Activated CD8-positive, alpha-beta memory T cell treated with anti-CD3 and anti-CD28 coated beads, Interleukin-2, amount 10 ng/mL, durations not matched to agents 7 days and 5 days (primary cell): ENCODE data around the gene TNIP2. TPM values are rescaled to one million over a fixed set of nuclear protein-coding genes. Genes with fewer than 3 reads are reported as not detected.
"Not testable (repeated sequence)": the region's sequence is repeated elsewhere in the genome, so short reads cannot be mapped to it uniquely, and the experiment has no call there.

Source experiments
- ATAC-seq: fragments of 150-1000 bp; cut with Tn5 transposase; one replicate; pipeline ENCODE4 v1.10.0; 2021; ENCODE audit warnings: moderate library complexity
- CTCF ChIA-PET: fragments of 350-600 bp; sonication (Branson Sonifier 250); formaldehyde crosslinking; loops from one replicate; lab custom pipeline; 2021; ENCODE audit warnings: antibody characterized with exemption; lab: Charles Lee
- DNase-seq: peaks from one replicate; pipeline ENCODE4 v3.0.0-alpha.2; 2020
- H3K27ac Mint-ChIP-seq: one replicate; pipeline ENCODE4 v1.8.0; 2021; ENCODE audit warnings: mild to moderate bottlenecking, mixed read lengths
- H3K27me3 Mint-ChIP-seq: one replicate; pipeline ENCODE4 v1.8.0; 2021; ENCODE audit warnings: mixed read lengths
- H3K36me3 Mint-ChIP-seq: one replicate; pipeline ENCODE4 v1.8.0; 2021; ENCODE audit warnings: mild to moderate bottlenecking, mixed read lengths
- H3K4me1 Mint-ChIP-seq: one replicate; pipeline ENCODE4 v1.8.0; 2021; ENCODE audit warnings: mixed read lengths
- H3K4me3 Mint-ChIP-seq: one replicate; pipeline ENCODE4 v1.8.0; 2021; ENCODE audit warnings: mild to moderate bottlenecking, moderate library complexity, mixed read lengths
- H3K9me3 Mint-ChIP-seq: one replicate; pipeline ENCODE4 v1.8.0; 2022; ENCODE audit warnings: low read depth, mixed read lengths
- total RNA-seq, 2 experiments: library from RNA; stranded (reverse); gene quantifications; one replicate each; pipeline ENCODE4 v1.2.3, GENCODE V29; 2021

TNIP2 gene
- total RNA-seq, 2 experiments from 2014 or later, result 51.3 to 53.5 TPM

- DNase-seq, H3K4me1 Mint-ChIP-seq, H3K9me3 Mint-ChIP-seq, H3K36me3 Mint-ChIP-seq, H3K27me3 Mint-ChIP-seq, H3K4me3 Mint-ChIP-seq, H3K27ac Mint-ChIP-seq, ATAC-seq: not testable (repeated sequence)
- CTCF ChIA-PET, result interaction anchor here (1.1 kb wide), 1 partner anchor 144 kb away, joined by 3 read pairs; no protein-coding TSS in a partner anchor
These were observed 29.3 kb downstream of the TNIP2 start for GRCh38 chr4:2726881-2727280.

GRCh38 chr4:2725380-2725779 lies 30.8 kb downstream of the TNIP2 start:
- Mint-ChIP-seq H3K36me3 (peaks cover 11% of the 10 kb centered on the region), H3K9me3 (no peaks in the 10 kb centered on the region), H3K4me1 (peaks cover 8% of the 10 kb centered on the region), H3K27me3 (no peaks in the 10 kb centered on the region), H3K4me3 (no peak overlapping the region), H3K27ac (no peak overlapping the region)
- CTCF ChIA-PET, result no interaction called here
- DNase-seq (no peak), ATAC-seq (no peak)

- CTCF ChIA-PET, result interaction anchor here (0.9 kb wide), 1 partner anchor 22 kb away, joined by 3 read pairs; no protein-coding TSS in a partner anchor
- Mint-ChIP-seq H3K4me3 (no peak overlapping the region), H3K9me3 (no peaks in the 10 kb centered on the region), H3K27me3 (no peaks in the 10 kb centered on the region), H3K4me1 (peaks cover 8% of the 10 kb centered on the region), H3K36me3 (peaks cover 11% of the 10 kb centered on the region), H3K27ac (no peak overlapping the region)
- DNase-seq, result no peak
- no peak for ATAC-seq
These were observed 32.4 kb downstream of the TNIP2 start for GRCh38 chr4:2723751-2724150.

GRCh38 chr4:2722033-2722432 lies 34.1 kb downstream of the TNIP2 start:
- CTCF ChIA-PET, result no interaction called here
- peaks cover 19% of the 10 kb centered on the region for H3K36me3 Mint-ChIP-seq

GRCh38 chr4:2721586-2721985 lies 34.5 kb downstream of the TNIP2 start:
- peaks cover 19% of the 10 kb centered on the region for H3K36me3 Mint-ChIP-seq
- no peak overlapping the region for H3K27ac Mint-ChIP-seq
- no peak overlapping the region for H3K4me3 Mint-ChIP-seq
- H3K27me3 Mint-ChIP-seq, result no peaks in the 10 kb centered on the region
- no peaks in the 10 kb centered on the region for H3K9me3 Mint-ChIP-seq
- peaks cover 8% of the 10 kb centered on the region for H3K4me1 Mint-ChIP-seq
- no peak for ATAC-seq
- CTCF ChIA-PET, result no interaction called here
- no peak for DNase-seq

More at GRCh38 chr4:2722033-2722432, 34.1 kb downstream of the TNIP2 start:
- Mint-ChIP-seq H3K27ac (no peak overlapping the region), H3K9me3 (no peaks in the 10 kb centered on the region), H3K4me1 (peaks cover 8% of the 10 kb centered on the region), H3K27me3 (no peaks in the 10 kb centered on the region), H3K4me3 (no peak overlapping the region)
- ATAC-seq (no peak), DNase-seq (no peak)

- Mint-ChIP-seq H3K4me1 (peaks cover 24% of the 10 kb centered on the region), H3K9me3 (no peaks in the 10 kb centered on the region), H3K36me3 (peaks cover 32% of the 10 kb centered on the region), H3K4me3 (no peak overlapping the region), H3K27ac (no peak overlapping the region), H3K27me3 (no peaks in the 10 kb centered on the region)
- no peak for DNase-seq
- no peak for ATAC-seq
- CTCF ChIA-PET, result no interaction called here
These were observed 39.9 kb downstream of the TNIP2 start for GRCh38 chr4:2716236-2716635.

- no peak overlapping the region for H3K27ac Mint-ChIP-seq
- peaks cover 24% of the 10 kb centered on the region for H3K4me1 Mint-ChIP-seq
- H3K9me3 Mint-ChIP-seq, result no peaks in the 10 kb centered on the region
- ATAC-seq, result no peak
- CTCF ChIA-PET, result no interaction called here
- no peaks in the 10 kb centered on the region for H3K27me3 Mint-ChIP-seq
- H3K36me3 Mint-ChIP-seq, result peaks cover 29% of the 10 kb centered on the region
- no peak overlapping the region for H3K4me3 Mint-ChIP-seq
- DNase-seq, result no peak
These were observed 40.7 kb downstream of the TNIP2 start for GRCh38 chr4:2715426-2715825.

- no peak for ATAC-seq
- DNase-seq, result no peak
- H3K9me3 Mint-ChIP-seq, result no peaks in the 10 kb centered on the region
- peaks cover 29% of the 10 kb centered on the region for H3K36me3 Mint-ChIP-seq
- H3K4me3 Mint-ChIP-seq, result no peak overlapping the region
- CTCF ChIA-PET, result interaction anchor here (0.6 kb wide), 1 partner anchor 511 kb away, joined by 3 read pairs; no protein-coding TSS in a partner anchor
- H3K27me3 Mint-ChIP-seq, result no peaks in the 10 kb centered on the region
- H3K4me1 Mint-ChIP-seq, result peaks cover 24% of the 10 kb centered on the region
- no peak overlapping the region for H3K27ac Mint-ChIP-seq
These were observed 41.2 kb downstream of the TNIP2 start for GRCh38 chr4:2714918-2715317.

- Mint-ChIP-seq H3K27me3 (no peaks in the 10 kb centered on the region), H3K9me3 (no peaks in the 10 kb centered on the region), H3K4me1 (peaks cover 24% of the 10 kb centered on the region), H3K4me3 (no peak overlapping the region), H3K36me3 (peaks cover 29% of the 10 kb centered on the region), H3K27ac (peak overlapping the region; percentile 63)
- ATAC-seq, result peak; percentile 72
- peak; percentile 50 for DNase-seq
- CTCF ChIA-PET, result interaction anchor here (0.6 to 1.2 kb wide), 5 partner anchors 13 to 510 kb away, joined by 3 read pairs; no protein-coding TSS in a partner anchor
These were observed 41.9 kb downstream of the TNIP2 start for GRCh38 chr4:2714061-2714770.

- Mint-ChIP-seq H3K36me3 (peaks cover 22% of the 10 kb centered on the region), H3K27ac (peak overlapping the region; percentile 59), H3K27me3 (no peaks in the 10 kb centered on the region), H3K4me1 (peaks cover 24% of the 10 kb centered on the region), H3K9me3 (no peaks in the 10 kb centered on the region), H3K4me3 (no peak overlapping the region)
- ATAC-seq, result no peak
- CTCF ChIA-PET, result interaction anchor here (1.1 to 1.2 kb wide), 4 partner anchors 12 to 272 kb away, joined by 3 to 4 read pairs (median 3); no protein-coding TSS in a partner anchor
- DNase-seq, result no peak
These were observed 42.8 kb downstream of the TNIP2 start for GRCh38 chr4:2713337-2713736.

GRCh38 chr4:2712261-2712842 lies 43.8 kb downstream of the TNIP2 start:
- H3K27me3 Mint-ChIP-seq, result no peaks in the 10 kb centered on the region
- H3K4me1 Mint-ChIP-seq, result peaks cover 24% of the 10 kb centered on the region
- DNase-seq, result no peak
- ATAC-seq, result peak; percentile 20
- H3K36me3 Mint-ChIP-seq, result peaks cover 16% of the 10 kb centered on the region
- CTCF ChIA-PET, result interaction anchor here (1.2 kb wide), 1 partner anchor 43 kb away, joined by 4 read pairs; no protein-coding TSS in a partner anchor
- H3K4me3 Mint-ChIP-seq, result no peak overlapping the region
- H3K27ac Mint-ChIP-seq, result peak overlapping the region; percentile 49
- H3K9me3 Mint-ChIP-seq, result no peaks in the 10 kb centered on the region

- H3K27me3 Mint-ChIP-seq, result no peaks in the 10 kb centered on the region
- no peaks in the 10 kb centered on the region for H3K4me1 Mint-ChIP-seq
- CTCF ChIA-PET, result no interaction called here
- no peaks in the 10 kb centered on the region for H3K9me3 Mint-ChIP-seq
- no peak overlapping the region for H3K27ac Mint-ChIP-seq
- H3K4me3 Mint-ChIP-seq, result no peak overlapping the region
- peaks cover 43% of the 10 kb centered on the region for H3K36me3 Mint-ChIP-seq
- no peak for DNase-seq
- ATAC-seq, result no peak
These were observed 53.4 kb downstream of the TNIP2 start for GRCh38 chr4:2702770-2703169.

GRCh38 chr4:2702361-2702760 lies 53.8 kb downstream of the TNIP2 start:
- CTCF ChIA-PET, result no interaction called here
- DNase-seq (no peak), ATAC-seq (no peak)
- H3K36me3 Mint-ChIP-seq, result peaks cover 43% of the 10 kb centered on the region
- no peak overlapping the region for H3K27ac Mint-ChIP-seq
- H3K4me3 Mint-ChIP-seq, result no peak overlapping the region
- H3K9me3 Mint-ChIP-seq, result no peaks in the 10 kb centered on the region
- H3K27me3 Mint-ChIP-seq, result no peaks in the 10 kb centered on the region
- no peaks in the 10 kb centered on the region for H3K4me1 Mint-ChIP-seq

GRCh38 chr4:2700031-2700430 lies 56.1 kb downstream of the TNIP2 start:
- no peaks in the 10 kb centered on the region for H3K4me1 Mint-ChIP-seq
- DNase-seq, result no peak
- H3K4me3 Mint-ChIP-seq, result no peak overlapping the region
- H3K27ac Mint-ChIP-seq, result no peak overlapping the region
- H3K9me3 Mint-ChIP-seq, result no peaks in the 10 kb centered on the region
- peaks cover 51% of the 10 kb centered on the region for H3K36me3 Mint-ChIP-seq
- CTCF ChIA-PET, result no interaction called here
- ATAC-seq, result no peak
- no peaks in the 10 kb centered on the region for H3K27me3 Mint-ChIP-seq
